Neural crest cell (in vitro differentiated cells): ENCODE measurements around the gene SMAD7. TPM values are rescaled to one million over a fixed set of nuclear protein-coding genes. Genes with fewer than 3 reads are reported as not detected.

Source experiments
- DNase-seq: peaks from one replicate; pipeline ENCODE4 v3.0.0; 2021; ENCODE audit warnings: low read depth, mixed read lengths, low spot score
- H3K27ac Mint-ChIP-seq: one replicate; pipeline ENCODE4 v1.8.0; 2021; ENCODE audit warnings: mild to moderate bottlenecking, mixed read lengths; ENCODE audit not compliant: unreplicated experiment
- H3K27me3 Mint-ChIP-seq: 2 replicates; pipeline ENCODE4 v1.8.0; 2021; ENCODE audit warnings: low read depth, mild to moderate bottlenecking, mixed read lengths
- H3K36me3 Mint-ChIP-seq: 2 replicates; pipeline ENCODE4 v1.8.0; 2021; ENCODE audit warnings: low read depth, mild to moderate bottlenecking, mixed read lengths
- H3K4me1 Mint-ChIP-seq: 2 replicates; pipeline ENCODE4 v1.8.0; 2021; ENCODE audit warnings: mixed read lengths
- H3K4me3 Mint-ChIP-seq: one replicate; pipeline ENCODE4 v1.8.0; 2021; ENCODE audit warnings: mild to moderate bottlenecking, mixed read lengths
- H3K9me3 Mint-ChIP-seq: 2 replicates; pipeline ENCODE4 v1.8.0; 2021; ENCODE audit warnings: mixed read lengths
- CTCF ChIP-seq: fragments of 200-600 bp; sonication (generic); conservative IDR thresholded peaks from 2 replicates; pipeline ENCODE4 v1.5.0; 2021; ENCODE audit warnings: antibody characterized with exemption, mild to moderate bottlenecking
- total RNA-seq: library from RNA; stranded (reverse); gene quantifications from 2 replicates; pipeline ENCODE4 v1.2.1, GENCODE V29; 2021

The SMAD7 gene
- total RNA-seq, 1 donor from 2014 or later, result 2.0 TPM

- H3K27me3 Mint-ChIP-seq, result peaks cover 3% of the 10 kb centered on the region
- H3K36me3 Mint-ChIP-seq, result peaks cover 2% of the 10 kb centered on the region
- no peak for TF ChIP-seq CTCF
- H3K27ac Mint-ChIP-seq, result peak overlapping the region; percentile 97
- H3K9me3 Mint-ChIP-seq, result no peaks in the 10 kb centered on the region
- DNase-seq, result no peak
- H3K4me1 Mint-ChIP-seq, result peaks cover 56% of the 10 kb centered on the region
- H3K4me3 Mint-ChIP-seq, result peak overlapping the region; percentile 63
These were observed 27.7 kb downstream of the SMAD7 start for GRCh38 chr18:48922801-48923730.

GRCh38 chr18:48922226-48922800, 28.5 kb downstream of the SMAD7 start:
- Mint-ChIP-seq H3K4me3 (peak overlapping the region; percentile 11), H3K27ac (no peak overlapping the region)
- no peak for TF ChIP-seq CTCF

GRCh38 chr18:48921305-48922225, 29.2 kb downstream of the SMAD7 start:
- H3K36me3 Mint-ChIP-seq, result peaks cover 2% of the 10 kb centered on the region
- no peak overlapping the region for H3K4me3 Mint-ChIP-seq
- H3K9me3 Mint-ChIP-seq, result no peaks in the 10 kb centered on the region
- TF ChIP-seq CTCF, result no peak
- peaks cover 44% of the 10 kb centered on the region for H3K4me1 Mint-ChIP-seq
- H3K27ac Mint-ChIP-seq, result peak overlapping the region; percentile 46
- DNase-seq, result no peak
- H3K27me3 Mint-ChIP-seq, result peaks cover 3% of the 10 kb centered on the region

More at GRCh38 chr18:48922226-48922800, 28.5 kb downstream of the SMAD7 start:
- peaks cover 3% of the 10 kb centered on the region for H3K27me3 Mint-ChIP-seq
- peaks cover 50% of the 10 kb centered on the region for H3K4me1 Mint-ChIP-seq
- no peak for DNase-seq
- H3K9me3 Mint-ChIP-seq, result no peaks in the 10 kb centered on the region
- peaks cover 2% of the 10 kb centered on the region for H3K36me3 Mint-ChIP-seq

- TF ChIP-seq CTCF, result no peak
- no peak for DNase-seq
- H3K27ac Mint-ChIP-seq, result peak overlapping the region; percentile 62
- H3K4me1 Mint-ChIP-seq, result peaks cover 44% of the 10 kb centered on the region
- H3K36me3 Mint-ChIP-seq, result peaks cover 2% of the 10 kb centered on the region
- peaks cover 3% of the 10 kb centered on the region for H3K27me3 Mint-ChIP-seq
- no peaks in the 10 kb centered on the region for H3K9me3 Mint-ChIP-seq
- peak overlapping the region; percentile 51 for H3K4me3 Mint-ChIP-seq
These were observed 30.2 kb downstream of the SMAD7 start for GRCh38 chr18:48920408-48921038.

- Mint-ChIP-seq H3K4me1 (peaks cover 41% of the 10 kb centered on the region), H3K4me3 (no peak overlapping the region), H3K27me3 (no peaks in the 10 kb centered on the region), H3K9me3 (no peaks in the 10 kb centered on the region), H3K36me3 (peaks cover 2% of the 10 kb centered on the region), H3K27ac (no peak overlapping the region)
- no peak for DNase-seq
- TF ChIP-seq CTCF, result no peak
These were observed 31.2 kb downstream of the SMAD7 start for GRCh38 chr18:48919547-48919946.
